Activated naive CD4-positive, alpha-beta T cell treated with anti-CD3 and anti-CD28 coated beads for 36 hours (primary cell): ENCODE results near the gene RAET1G. TPM values are rescaled to one million over a fixed set of nuclear protein-coding genes. Genes with fewer than 3 reads are reported as not detected.
"Not testable (repeated sequence)": the region's sequence is repeated elsewhere in the genome, so short reads cannot be mapped to it uniquely, and the experiment has no call there.

ENCODE experiments used
- CTCF ChIA-PET: fragments of 350-600 bp; sonication (Branson Sonifier 250); formaldehyde crosslinking; loops from one replicate; lab custom pipeline; 2021; ENCODE audit warnings: antibody characterized with exemption; lab: Charles Lee
- DNase-seq: peaks from one replicate; pipeline ENCODE4 v3.0.0-alpha.2; 2020
- H3K27ac Mint-ChIP-seq: one replicate; pipeline ENCODE4 v1.8.0; 2021; ENCODE audit warnings: mild to moderate bottlenecking, mixed read lengths
- H3K27me3 Mint-ChIP-seq: one replicate; pipeline ENCODE4 v1.8.0; 2021; ENCODE audit warnings: low read depth, mixed read lengths
- H3K36me3 Mint-ChIP-seq: one replicate; pipeline ENCODE4 v1.8.0; 2021; ENCODE audit warnings: low read depth, mixed read lengths
- H3K4me1 Mint-ChIP-seq: one replicate; pipeline ENCODE4 v1.8.0; 2021; ENCODE audit warnings: low read depth, mixed read lengths
- H3K4me3 Mint-ChIP-seq: one replicate; pipeline ENCODE4 v1.8.0; 2021; ENCODE audit warnings: mild to moderate bottlenecking, moderate library complexity, mixed read lengths
- H3K9me3 Mint-ChIP-seq: one replicate; pipeline ENCODE4 v1.8.0; 2021; ENCODE audit warnings: mixed read lengths
- intact Hi-C: fragments of 100-400 bp; cut with micrococcal nuclease; formaldehyde crosslinking; loops from one replicate; pipeline ENCODE4 v1.15.1; 2023
- total RNA-seq, 2 experiments: library from RNA; stranded (reverse); gene quantifications; one replicate each; pipeline ENCODE4 v1.2.3, GENCODE V29; 2021

RAET1G gene
- total RNA-seq, 2 experiments from 2014 or later: not detected

DNA sequence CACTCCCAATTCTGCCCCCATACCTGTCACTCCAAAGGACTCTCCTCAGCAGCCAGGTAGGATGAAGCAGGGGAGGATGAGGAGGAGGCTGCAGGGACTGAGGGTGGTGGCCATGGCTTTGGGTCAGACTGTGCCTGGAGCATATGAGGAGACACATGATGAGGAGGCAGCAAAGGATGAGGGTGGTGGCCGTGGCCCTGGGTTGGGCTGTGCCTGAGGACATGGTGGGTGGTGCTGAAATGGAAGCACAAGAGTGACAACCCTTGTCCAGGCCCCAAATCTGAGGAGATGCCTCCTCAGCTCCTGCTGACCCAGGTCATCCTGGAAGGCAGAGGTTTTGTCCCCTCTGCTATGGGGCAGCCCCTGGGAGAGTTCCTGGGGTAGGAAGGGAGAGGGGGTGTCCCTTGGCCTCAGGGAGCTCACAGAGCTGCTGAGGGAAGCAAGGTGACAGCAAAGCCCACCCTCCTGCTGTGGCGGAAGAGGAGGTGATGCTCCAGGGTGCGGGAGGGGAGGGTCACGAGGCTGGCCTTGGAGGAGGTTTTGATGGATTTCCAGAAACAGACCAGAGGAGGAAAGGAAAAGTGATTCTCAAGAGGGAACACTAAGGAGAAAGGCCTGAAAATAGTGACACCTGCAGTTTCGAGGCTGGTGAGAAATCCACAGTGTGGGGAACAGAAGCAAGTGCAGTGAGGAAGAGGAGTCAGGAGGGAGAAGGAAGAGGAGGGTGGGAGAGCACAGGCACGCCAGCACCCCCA lies 4.6 kb downstream of the RAET1G start:
- CTCF ChIA-PET: interaction anchor here (0.6 kb wide), 1 partner anchor 14 kb away, joined by 6 read pairs; no protein-coding TSS in a partner anchor
- H3K4me3 Mint-ChIP-seq: no peak overlapping the region

DNA sequence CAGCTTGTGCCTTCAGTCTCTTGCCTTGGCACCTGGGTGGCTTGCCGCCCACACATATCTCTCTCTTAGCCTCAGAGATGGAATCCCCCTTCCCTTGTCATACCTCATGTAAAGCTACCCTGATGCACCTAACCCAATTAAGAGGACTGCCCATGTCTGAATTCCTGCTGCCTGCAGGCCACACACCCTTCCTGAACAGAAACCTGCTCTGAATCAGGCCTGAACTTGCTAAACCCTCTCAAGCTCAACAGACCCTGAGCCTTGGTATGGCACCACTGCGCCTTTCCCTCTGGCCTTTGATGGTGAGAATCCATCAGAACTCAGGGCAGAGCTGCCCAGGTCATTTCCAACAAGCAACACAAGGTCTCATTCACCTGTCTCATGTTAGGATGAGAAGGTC lies 5.2 kb downstream of the RAET1G start:
- intact Hi-C loops: no loop called here
- Mint-ChIP-seq H3K27ac (no peak overlapping the region), H3K4me1 (peaks cover 2% of the 10 kb centered on the region), H3K27me3 (peaks cover 18% of the 10 kb centered on the region), H3K4me3 (no peak overlapping the region), H3K36me3 (no peaks in the 10 kb centered on the region), H3K9me3 (no peaks in the 10 kb centered on the region)
- CTCF ChIA-PET: no interaction called here
- no peak for DNase-seq

More for the DNA sequence above, 4.6 kb downstream of the RAET1G start:
- intact Hi-C loops: no loop called here
- Mint-ChIP-seq H3K27me3 (peaks cover 24% of the 10 kb centered on the region), H3K9me3 (no peaks in the 10 kb centered on the region), H3K27ac (no peak overlapping the region), H3K4me1 (peaks cover 8% of the 10 kb centered on the region), H3K36me3 (no peaks in the 10 kb centered on the region)
- no peak for DNase-seq

DNA sequence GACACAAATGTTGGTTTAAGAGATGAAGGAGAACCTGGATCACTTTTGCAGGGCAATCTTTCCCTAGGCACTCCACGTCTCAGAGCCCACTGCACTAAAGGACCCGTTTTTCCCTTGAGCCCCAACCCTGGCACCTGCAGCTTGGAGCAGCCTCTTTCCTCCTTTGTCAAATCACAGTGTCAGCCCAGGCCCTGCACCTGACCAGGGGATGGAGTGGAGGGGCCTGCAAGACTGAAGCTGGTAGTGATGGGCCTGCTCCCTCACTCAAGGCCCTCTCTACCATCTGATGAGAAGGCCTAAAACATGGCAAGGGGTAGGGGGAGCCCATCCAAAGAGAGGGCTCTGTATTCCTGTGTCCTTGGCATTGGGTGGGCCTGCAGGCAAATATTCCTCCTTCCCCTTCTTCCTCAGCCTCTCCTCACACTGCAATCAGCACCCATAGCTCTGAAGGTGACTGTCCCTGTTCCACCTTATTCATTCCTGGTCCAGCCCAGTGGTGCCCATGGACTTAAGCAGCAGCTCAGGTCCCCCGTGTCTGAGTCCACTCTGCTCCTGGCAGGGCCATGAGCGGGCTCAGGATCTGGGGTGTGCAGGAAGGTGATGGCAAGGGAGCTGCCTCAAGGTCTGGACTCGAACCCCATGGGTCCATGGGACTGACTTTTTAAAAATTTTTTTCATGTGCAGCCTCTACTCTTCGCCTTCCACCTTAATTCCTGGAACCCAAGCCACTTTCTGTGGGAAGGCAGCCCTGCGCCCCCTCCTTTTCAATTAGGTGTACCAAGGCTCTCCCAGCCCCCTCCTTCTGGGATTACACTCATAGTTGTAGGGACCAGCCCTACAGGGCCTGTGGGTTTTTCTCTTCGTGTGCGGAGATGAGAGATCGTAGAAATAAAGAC lies 6.7 kb downstream of the RAET1G start:
- H3K4me1 Mint-ChIP-seq: no peaks in the 10 kb centered on the region
- DNase-seq: no peak
- peaks cover 8% of the 10 kb centered on the region for H3K27me3 Mint-ChIP-seq
- no peaks in the 10 kb centered on the region for H3K9me3 Mint-ChIP-seq
- H3K36me3 Mint-ChIP-seq: no peaks in the 10 kb centered on the region
- CTCF ChIA-PET: no interaction called here
- H3K27ac Mint-ChIP-seq: no peak overlapping the region
- no peak overlapping the region for H3K4me3 Mint-ChIP-seq
- intact Hi-C loops: no loop called here

DNA sequence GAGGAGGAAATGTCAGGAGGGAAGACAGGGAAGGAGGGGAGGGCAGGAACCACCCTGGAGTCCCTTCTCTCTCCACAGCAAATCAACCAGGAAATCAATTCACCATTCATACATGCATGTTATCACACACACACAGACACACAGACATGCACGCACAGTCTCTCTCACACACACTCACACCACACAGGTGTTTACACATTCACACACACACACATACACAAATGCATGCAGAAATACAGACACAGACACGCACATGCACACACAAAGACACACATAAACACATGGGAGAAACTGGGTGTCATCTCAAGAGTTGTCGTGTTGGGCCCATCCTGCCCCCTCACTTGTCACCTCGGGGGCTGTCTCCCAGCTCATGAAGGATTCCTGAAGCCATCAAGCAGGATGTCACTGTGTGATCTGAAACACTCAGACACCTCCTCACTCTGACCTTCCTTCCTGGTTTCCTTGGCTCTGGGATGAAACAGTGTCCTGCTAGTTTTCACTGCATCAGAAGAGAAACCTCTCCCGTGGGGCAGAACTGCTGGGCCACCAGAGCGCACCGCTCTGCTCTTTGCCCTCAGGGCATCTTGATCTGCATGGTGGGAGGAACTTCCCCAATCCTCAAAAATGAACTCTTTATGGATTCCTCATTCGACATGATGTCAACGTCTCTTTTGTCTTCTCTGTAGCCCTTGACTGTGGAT lies 9.2 kb downstream of the RAET1G start:
- intact Hi-C loops: no loop called here
- no peaks in the 10 kb centered on the region for H3K36me3 Mint-ChIP-seq
- no peak overlapping the region for H3K4me3 Mint-ChIP-seq

DNA sequence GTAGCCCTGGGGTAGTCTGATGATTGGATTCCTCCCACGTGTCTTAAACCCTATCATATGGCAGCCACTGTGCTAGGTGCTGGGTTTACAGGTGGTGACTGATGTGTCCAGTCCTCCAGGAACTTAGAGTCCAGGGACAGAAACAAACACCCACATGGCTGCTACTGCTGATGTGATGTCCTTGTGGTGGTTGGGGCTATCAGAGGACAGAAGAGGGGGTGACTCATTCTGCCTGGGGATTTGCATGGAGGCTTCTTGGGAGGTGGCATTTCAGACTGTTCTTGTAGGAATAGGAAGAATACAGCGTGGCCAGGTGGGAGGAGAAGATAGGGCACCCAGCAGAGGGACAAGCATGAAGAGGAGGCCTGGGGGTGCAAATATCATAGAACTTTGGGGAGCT lies 9.8 kb downstream of the RAET1G start:
- H3K9me3 Mint-ChIP-seq: peaks cover 10% of the 10 kb centered on the region

More for the DNA sequence above, 9.2 kb downstream of the RAET1G start:
- DNase-seq: no peak
- peaks cover 6% of the 10 kb centered on the region for H3K9me3 Mint-ChIP-seq
- no peak overlapping the region for H3K27ac Mint-ChIP-seq
- H3K4me1 Mint-ChIP-seq: no peaks in the 10 kb centered on the region
- CTCF ChIA-PET: interaction anchor here (0.6 kb wide), 1 partner anchor 62 kb away, joined by 3 read pairs; no protein-coding TSS in a partner anchor
- peaks cover 2% of the 10 kb centered on the region for H3K27me3 Mint-ChIP-seq

DNA sequence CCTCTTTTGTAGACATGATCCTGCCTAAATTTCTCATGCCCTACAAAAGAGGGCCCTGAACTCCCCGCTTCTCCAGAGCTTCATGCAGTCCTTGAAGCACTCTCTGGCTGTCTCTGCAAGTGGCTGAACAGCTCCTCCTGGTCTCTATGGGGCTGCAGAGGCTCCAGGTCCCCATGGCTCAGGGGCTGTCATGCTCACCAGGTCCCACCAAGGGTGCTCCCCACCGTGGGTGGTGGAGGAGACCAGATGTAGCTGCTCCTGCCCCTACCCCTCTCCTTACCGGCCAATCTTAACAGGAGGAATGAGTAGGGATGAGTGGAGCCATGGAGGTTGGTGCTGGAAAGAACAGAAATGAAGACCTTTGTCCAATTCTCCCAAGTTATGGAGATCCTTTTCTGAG lies 10.2 kb downstream of the RAET1G start:
- H3K36me3 Mint-ChIP-seq, DNase-seq, H3K4me1 Mint-ChIP-seq, CTCF ChIA-PET, intact Hi-C loops, H3K27ac Mint-ChIP-seq, H3K4me3 Mint-ChIP-seq, H3K27me3 Mint-ChIP-seq: not testable (repeated sequence)
- H3K9me3 Mint-ChIP-seq: peaks cover 14% of the 10 kb centered on the region

More for the DNA sequence above, 9.8 kb downstream of the RAET1G start:
- DNase-seq: no peak
- CTCF ChIA-PET: no interaction called here
- H3K27me3 Mint-ChIP-seq: peaks cover 2% of the 10 kb centered on the region
- no peak overlapping the region for H3K27ac Mint-ChIP-seq
- H3K4me1 Mint-ChIP-seq: no peaks in the 10 kb centered on the region
- H3K4me3 Mint-ChIP-seq: no peak overlapping the region
- no peaks in the 10 kb centered on the region for H3K36me3 Mint-ChIP-seq
- intact Hi-C loops: no loop called here

DNA sequence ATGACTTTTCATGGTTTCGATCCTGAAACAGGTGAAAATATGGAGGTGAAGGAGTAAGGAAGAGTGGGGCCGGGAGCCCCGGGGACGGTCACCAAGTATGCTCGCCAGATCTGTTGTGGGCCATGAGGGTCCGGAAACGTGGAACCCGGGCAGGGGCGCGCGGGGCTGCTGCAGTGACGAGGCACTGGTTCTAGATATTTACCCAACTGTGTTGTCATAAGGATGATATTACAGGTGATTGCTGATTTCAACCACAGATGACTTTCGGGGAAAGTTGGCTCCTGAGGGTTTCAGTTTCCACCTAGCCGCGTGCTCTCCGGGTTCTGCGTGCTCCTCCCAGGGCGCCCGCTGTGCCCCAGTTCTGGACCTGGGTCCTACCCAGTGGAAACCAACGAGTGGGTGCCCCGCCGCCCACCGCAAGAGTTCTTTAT lies 12.2 kb downstream of the RAET1G start:
- intact Hi-C loops: no loop called here
- H3K27ac Mint-ChIP-seq: no peak overlapping the region
- no peaks in the 10 kb centered on the region for H3K36me3 Mint-ChIP-seq
- CTCF ChIA-PET: no interaction called here
- H3K27me3 Mint-ChIP-seq: peaks cover 2% of the 10 kb centered on the region
- DNase-seq: no peak
- H3K4me3 Mint-ChIP-seq: no peak overlapping the region
- H3K9me3 Mint-ChIP-seq: peaks cover 17% of the 10 kb centered on the region
- no peaks in the 10 kb centered on the region for H3K4me1 Mint-ChIP-seq

DNA sequence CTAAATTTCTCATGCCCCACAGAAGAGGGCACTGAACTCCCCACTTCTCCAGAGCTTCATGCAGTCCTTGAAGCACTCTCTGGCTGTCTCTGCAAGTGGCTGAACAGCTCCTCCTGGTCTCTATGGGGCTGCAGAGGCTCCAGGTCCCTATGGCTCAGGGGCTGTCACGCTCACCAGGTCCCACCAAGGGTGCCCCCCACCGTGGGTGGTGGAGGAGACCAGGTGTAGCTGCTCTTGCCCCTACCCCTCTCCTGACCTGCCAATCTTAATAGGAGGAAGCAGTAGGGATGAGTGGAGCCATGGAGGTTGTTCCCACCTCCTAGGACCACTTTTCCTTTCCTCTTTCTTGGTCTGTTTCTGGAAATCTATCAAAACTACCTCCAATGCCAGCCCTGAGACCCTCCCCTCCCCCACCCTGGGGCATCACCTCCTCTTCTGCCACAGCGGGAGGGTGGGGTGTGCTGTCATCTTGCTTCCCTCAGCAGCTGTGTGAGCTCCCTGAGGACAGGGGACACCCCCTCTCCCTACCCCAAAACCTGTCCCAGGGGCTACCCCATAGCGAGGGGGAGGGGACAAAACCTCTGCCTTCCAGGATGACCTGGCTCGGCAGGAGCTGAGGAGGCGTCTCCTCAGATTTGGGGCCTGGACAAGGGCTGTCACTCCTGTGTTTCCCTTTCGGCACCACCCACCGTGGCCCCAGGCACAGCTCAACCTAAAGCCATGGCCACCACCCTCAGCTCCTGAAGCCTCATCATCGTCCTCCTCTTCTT lies 13.0 kb downstream of the RAET1G start:
- no peak overlapping the region for H3K4me3 Mint-ChIP-seq
- no peak for DNase-seq
- H3K27me3 Mint-ChIP-seq: peaks cover 2% of the 10 kb centered on the region
- CTCF ChIA-PET: no interaction called here
- intact Hi-C loops: no loop called here
- no peaks in the 10 kb centered on the region for H3K4me1 Mint-ChIP-seq
- peaks cover 17% of the 10 kb centered on the region for H3K9me3 Mint-ChIP-seq
- no peaks in the 10 kb centered on the region for H3K36me3 Mint-ChIP-seq
- no peak overlapping the region for H3K27ac Mint-ChIP-seq

DNA sequence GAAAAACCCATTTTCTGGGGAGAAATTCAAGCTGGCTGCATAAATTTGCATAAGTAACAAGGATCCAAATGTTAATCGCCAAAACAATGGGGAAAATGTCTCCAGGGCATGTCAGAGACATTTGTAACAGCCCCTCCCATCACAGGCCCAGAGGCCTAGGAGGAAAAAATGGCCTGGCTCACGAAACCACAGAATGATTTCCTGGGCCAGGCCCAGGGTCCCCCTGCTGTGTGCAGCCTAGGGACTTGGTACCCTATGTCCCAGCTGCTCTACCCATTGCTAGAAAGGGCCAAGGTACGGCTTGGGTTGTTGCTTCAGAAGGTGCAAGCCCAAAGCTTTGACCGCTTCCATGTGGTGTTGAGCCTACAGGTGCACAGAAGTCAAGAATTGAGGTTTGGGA lies 14.4 kb downstream of the RAET1G start:
- intact Hi-C loops, H3K27me3 Mint-ChIP-seq, H3K4me3 Mint-ChIP-seq, CTCF ChIA-PET, DNase-seq, H3K27ac Mint-ChIP-seq, H3K36me3 Mint-ChIP-seq, H3K4me1 Mint-ChIP-seq: not testable (repeated sequence)
- peaks cover 17% of the 10 kb centered on the region for H3K9me3 Mint-ChIP-seq

DNA sequence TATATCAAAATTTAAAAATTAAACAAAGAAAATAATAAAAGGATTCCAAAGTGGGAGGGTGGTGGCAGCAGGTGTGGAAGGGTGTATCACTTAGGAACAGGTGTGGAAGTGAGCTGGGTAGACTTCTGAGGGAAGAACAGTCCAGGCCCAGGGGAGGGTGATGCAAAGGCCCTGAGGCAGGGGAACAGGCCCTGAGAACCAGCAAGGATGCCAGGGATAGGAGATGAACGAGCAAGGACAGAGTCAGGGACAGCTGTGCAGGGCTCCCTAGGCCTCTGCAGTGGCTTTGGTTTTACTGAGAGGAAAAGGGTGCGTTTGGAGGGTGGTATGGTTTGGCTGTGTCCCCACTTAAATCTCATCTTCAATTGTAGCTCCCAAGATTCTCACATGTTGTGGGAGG lies 15.6 kb downstream of the RAET1G start:
- intact Hi-C loops: no loop called here
- peaks cover 17% of the 10 kb centered on the region for H3K9me3 Mint-ChIP-seq
- H3K27me3 Mint-ChIP-seq: peaks cover 2% of the 10 kb centered on the region
- no peaks in the 10 kb centered on the region for H3K4me1 Mint-ChIP-seq
- CTCF ChIA-PET: no interaction called here
- H3K27ac Mint-ChIP-seq: no peak overlapping the region
- H3K36me3 Mint-ChIP-seq: no peaks in the 10 kb centered on the region
- DNase-seq: no peak
- no peak overlapping the region for H3K4me3 Mint-ChIP-seq

DNA sequence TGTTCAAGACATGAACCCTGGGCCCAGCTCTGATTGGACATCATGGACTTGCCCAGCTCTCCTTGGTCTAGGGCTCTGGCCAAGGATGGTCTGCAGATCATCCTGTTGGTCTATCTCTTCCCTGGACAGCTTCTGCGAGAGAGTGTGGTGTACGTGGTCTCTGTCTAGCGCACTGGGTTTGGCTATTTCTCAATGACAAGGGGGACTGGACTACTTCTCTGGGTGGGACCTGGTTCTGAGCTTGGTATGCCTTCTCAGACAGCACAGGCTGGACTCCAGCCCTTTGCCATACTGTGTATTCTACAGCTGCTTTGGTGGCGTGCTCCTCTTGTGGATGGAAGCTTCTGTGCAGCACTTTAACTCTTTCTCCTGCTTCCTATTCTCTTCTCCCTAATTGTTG lies 16.5 kb downstream of the RAET1G start:
- CTCF ChIA-PET: interaction anchor here (0.7 to 1.1 kb wide), 2 partner anchors 20 to 26 kb away, joined by 3 read pairs; no protein-coding TSS in a partner anchor
- Mint-ChIP-seq H3K36me3 (no peaks in the 10 kb centered on the region), H3K27ac (no peak overlapping the region), H3K4me1 (no peaks in the 10 kb centered on the region), H3K9me3 (peaks cover 17% of the 10 kb centered on the region), H3K27me3 (peaks cover 2% of the 10 kb centered on the region), H3K4me3 (no peak overlapping the region)
- intact Hi-C loops: no loop called here
- DNase-seq: no peak
